ENCODE measurements around the gene ALX4.

Gene ALX4

DNA sequence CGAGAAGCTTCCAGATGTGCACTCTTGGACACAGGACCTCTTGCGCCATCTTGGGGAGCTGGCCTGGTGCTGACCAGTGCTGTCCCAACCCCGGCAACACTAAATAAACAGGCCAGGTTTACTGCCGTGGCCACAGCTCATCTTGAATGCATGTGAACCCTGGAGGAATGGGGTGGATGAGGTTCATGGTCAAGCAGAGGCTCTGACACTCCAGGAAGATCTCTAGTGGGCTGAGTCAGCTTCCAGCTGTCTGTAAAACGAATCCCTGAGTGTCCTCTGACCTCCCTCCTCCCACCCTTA lies 51.8 kb downstream of the ALX4 start:
- no peak overlapping the region for H3K4me2 ChIP-seq (ENCODE audit: low read length)

DNA sequence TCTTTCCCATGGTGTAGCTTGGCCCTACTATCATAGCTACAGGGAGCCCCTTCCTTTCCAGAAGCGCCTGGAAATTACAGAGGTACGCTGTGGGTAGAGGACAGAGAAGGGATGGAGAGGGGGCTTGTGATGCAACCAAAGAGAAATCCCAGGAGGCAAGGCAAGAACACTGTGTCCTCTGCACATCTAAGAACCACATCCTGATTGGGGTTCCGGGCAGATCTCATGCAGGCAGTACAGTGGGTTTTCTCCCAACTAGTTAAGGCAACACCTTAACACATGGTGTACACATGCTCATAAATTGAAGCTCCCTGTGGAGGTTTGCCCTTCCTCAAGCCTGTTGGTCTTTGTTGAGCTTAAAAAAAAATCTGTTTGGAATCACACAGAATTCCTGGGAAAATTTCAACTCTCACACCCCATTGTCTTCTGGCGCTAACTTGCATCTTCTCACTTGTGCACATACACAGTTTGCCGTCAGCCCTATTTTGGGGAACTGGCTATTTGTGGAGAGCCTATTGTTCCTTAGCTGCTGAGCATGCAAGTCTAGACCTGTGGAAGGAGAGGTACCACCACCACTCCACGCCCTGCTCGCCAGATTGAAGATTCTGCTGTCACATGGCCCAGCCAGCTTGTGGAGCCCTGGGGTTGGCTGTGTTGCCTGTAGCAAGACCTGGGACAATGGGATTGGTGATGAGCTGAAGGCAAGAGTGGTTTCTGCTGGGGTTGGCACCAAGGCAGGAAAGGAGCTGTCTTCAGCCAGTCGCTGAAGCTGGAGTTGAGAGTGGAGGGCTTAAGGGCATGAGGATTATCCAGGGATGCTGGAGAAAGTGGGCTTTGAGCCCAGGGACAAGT lies 52.4 kb downstream of the ALX4 start:
- H4K20me1 ChIP-seq (ENCODE audit: insufficient read depth, low read length): no peaks in the 10 kb centered on the region
- TF ChIP-seq EZH2phosphoT487 (IDR thresholded peaks at IDR 0.05; ENCODE audit: low read depth): no peak
- TF ChIP-seq, protein P1, sequence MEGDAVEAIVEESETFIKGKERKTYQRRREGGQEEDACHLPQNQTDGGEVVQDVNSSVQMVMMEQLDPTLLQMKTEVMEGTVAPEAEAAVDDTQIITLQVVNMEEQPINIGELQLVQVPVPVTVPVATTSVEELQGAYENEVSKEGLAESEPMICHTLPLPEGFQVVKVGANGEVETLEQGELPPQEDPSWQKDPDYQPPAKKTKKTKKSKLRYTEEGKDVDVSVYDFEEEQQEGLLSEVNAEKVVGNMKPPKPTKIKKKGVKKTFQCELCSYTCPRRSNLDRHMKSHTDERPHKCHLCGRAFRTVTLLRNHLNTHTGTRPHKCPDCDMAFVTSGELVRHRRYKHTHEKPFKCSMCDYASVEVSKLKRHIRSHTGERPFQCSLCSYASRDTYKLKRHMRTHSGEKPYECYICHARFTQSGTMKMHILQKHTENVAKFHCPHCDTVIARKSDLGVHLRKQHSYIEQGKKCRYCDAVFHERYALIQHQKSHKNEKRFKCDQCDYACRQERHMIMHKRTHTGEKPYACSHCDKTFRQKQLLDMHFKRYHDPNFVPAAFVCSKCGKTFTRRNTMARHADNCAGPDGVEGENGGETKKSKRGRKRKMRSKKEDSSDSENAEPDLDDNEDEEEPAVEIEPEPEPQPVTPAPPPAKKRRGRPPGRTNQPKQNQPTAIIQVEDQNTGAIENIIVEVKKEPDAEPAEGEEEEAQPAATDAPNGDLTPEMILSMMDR (IDR thresholded peaks at IDR 0.05; ENCODE audit: low read depth, low read length): no peak
- no peak overlapping the region for H3K4me2 ChIP-seq (ENCODE audit: low read length)
- peaks cover 10% of the 10 kb centered on the region for H3K36me3 ChIP-seq (replicated peaks; ENCODE audit: low read depth, low read length)
- no peak overlapping the region for H2AFZ ChIP-seq (ENCODE audit: low read depth, low read length)
- no peak overlapping the region for H3K4me3 ChIP-seq (ENCODE audit: low read length)
- no peaks in the 10 kb centered on the region for H3K27me3 ChIP-seq (ENCODE audit: low read depth, low read length)
- no peak overlapping the region for H3K9ac ChIP-seq (ENCODE audit: low read length)
- no peaks in the 10 kb centered on the region for H3K79me2 ChIP-seq (ENCODE audit: low read length)
- H3K4me1 ChIP-seq (ENCODE audit: low read length): no peaks in the 10 kb centered on the region
- no peak overlapping the region for H3K27ac ChIP-seq (ENCODE audit: low read length)
- peaks cover 11% of the 10 kb centered on the region for H3K9me3 ChIP-seq (ENCODE audit: insufficient read depth, low read length)

More for the DNA sequence above, 51.8 kb downstream of the ALX4 start:
- Histone ChIP-seq H3K27ac (ENCODE audit: low read length) (no peak overlapping the region), H3K36me3 (replicated peaks; ENCODE audit: low read depth, low read length) (peaks cover 4% of the 10 kb centered on the region), H4K20me1 (ENCODE audit: insufficient read depth, low read length) (no peaks in the 10 kb centered on the region), H2AFZ (ENCODE audit: low read depth, low read length) (no peak overlapping the region), H3K4me1 (ENCODE audit: low read length) (no peaks in the 10 kb centered on the region), H3K9me3 (ENCODE audit: insufficient read depth, low read length) (peaks cover 5% of the 10 kb centered on the region), H3K4me3 (ENCODE audit: low read length) (no peak overlapping the region), H3K9ac (ENCODE audit: low read length) (no peak overlapping the region), H3K27me3 (ENCODE audit: low read depth, low read length) (no peaks in the 10 kb centered on the region), H3K79me2 (ENCODE audit: low read length) (no peaks in the 10 kb centered on the region)
- TF ChIP-seq, protein P1 (IDR thresholded peaks at IDR 0.05; ENCODE audit: low read depth, low read length): no peak
- no peak for TF ChIP-seq EZH2phosphoT487 (IDR thresholded peaks at IDR 0.05; ENCODE audit: low read depth)

DNA sequence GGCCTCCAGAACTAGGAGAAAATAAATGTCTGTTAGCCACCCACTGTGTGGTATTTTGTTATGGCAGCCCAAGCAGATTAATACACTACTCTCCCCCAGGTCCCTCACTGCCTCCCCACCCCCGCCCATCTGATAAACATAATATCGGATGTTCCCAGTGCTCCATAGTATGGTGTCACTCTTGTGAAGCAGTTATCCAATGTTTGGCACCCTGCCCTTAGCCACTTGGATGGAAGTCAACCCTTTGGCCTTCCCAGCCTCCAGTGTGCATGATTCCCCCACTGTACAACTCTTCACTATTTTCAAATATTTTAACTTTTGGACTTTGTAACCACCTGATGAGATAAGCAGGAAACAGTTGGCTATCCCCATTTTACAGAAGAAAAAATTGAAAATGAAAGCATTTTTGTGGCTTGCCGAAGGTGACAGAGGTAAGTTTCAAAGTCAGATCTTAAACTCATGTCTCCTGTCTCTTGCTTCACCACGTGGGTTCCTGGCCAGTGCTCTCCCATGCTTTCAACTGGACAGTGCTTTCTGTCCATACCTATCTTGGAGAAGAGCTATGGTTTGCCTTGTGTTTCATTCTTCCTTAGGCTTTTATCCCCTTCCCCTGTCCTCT lies 53.2 kb downstream of the ALX4 start:
- H3K4me1 ChIP-seq (ENCODE audit: low read length): no peaks in the 10 kb centered on the region
- H3K79me2 ChIP-seq (ENCODE audit: low read length): no peaks in the 10 kb centered on the region
- H3K27me3 ChIP-seq (ENCODE audit: low read depth, low read length): no peaks in the 10 kb centered on the region
- TF ChIP-seq, protein P1 (IDR thresholded peaks at IDR 0.05; ENCODE audit: low read depth, low read length): no peak
- TF ChIP-seq EZH2phosphoT487 (IDR thresholded peaks at IDR 0.05; ENCODE audit: low read depth): no peak
- peaks cover 15% of the 10 kb centered on the region for H3K36me3 ChIP-seq (replicated peaks; ENCODE audit: low read depth, low read length)
- peaks cover 17% of the 10 kb centered on the region for H3K9me3 ChIP-seq (ENCODE audit: insufficient read depth, low read length)
- H2AFZ ChIP-seq (ENCODE audit: low read depth, low read length): no peak overlapping the region
- no peak overlapping the region for H3K27ac ChIP-seq (ENCODE audit: low read length)
- H3K9ac ChIP-seq (ENCODE audit: low read length): no peak overlapping the region
- H3K4me2 ChIP-seq (ENCODE audit: low read length): no peak overlapping the region
- H3K4me3 ChIP-seq (ENCODE audit: low read length): no peak overlapping the region
- no peaks in the 10 kb centered on the region for H4K20me1 ChIP-seq (ENCODE audit: insufficient read depth, low read length)

- Histone ChIP-seq H3K27ac (ENCODE audit: low read length) (no peak overlapping the region), H3K4me3 (ENCODE audit: low read length) (no peak overlapping the region), H3K9me3 (ENCODE audit: insufficient read depth, low read length) (peaks cover 17% of the 10 kb centered on the region), H3K36me3 (replicated peaks; ENCODE audit: low read depth, low read length) (peaks cover 23% of the 10 kb centered on the region), H2AFZ (ENCODE audit: low read depth, low read length) (no peak overlapping the region), H3K4me1 (ENCODE audit: low read length) (no peaks in the 10 kb centered on the region), H3K79me2 (ENCODE audit: low read length) (no peaks in the 10 kb centered on the region), H3K27me3 (ENCODE audit: low read depth, low read length) (no peaks in the 10 kb centered on the region), H3K4me2 (ENCODE audit: low read length) (no peak overlapping the region), H4K20me1 (ENCODE audit: insufficient read depth, low read length) (no peaks in the 10 kb centered on the region), H3K9ac (ENCODE audit: low read length) (no peak overlapping the region)
- TF ChIP-seq EZH2phosphoT487 (IDR thresholded peaks at IDR 0.05; ENCODE audit: low read depth): no peak
- TF ChIP-seq, protein P1 (IDR thresholded peaks at IDR 0.05; ENCODE audit: low read depth, low read length): no peak
Measured at GRCh38 chr11:44255406-44256071, 54.4 kb downstream of the ALX4 start.
